Aorta (tissue), 5 donors: ENCODE measurements around the gene KRT83. TPM values are rescaled to one million over a fixed set of nuclear protein-coding genes. Genes with fewer than 3 reads are reported as not detected.
"Not testable (repeated sequence)": the region's sequence is repeated elsewhere in the genome, so short reads cannot be mapped to it uniquely, and the experiment has no call there.

Experiments
- ATAC-seq: fragments of 200-7000 bp; cut with Tn5 transposase; one replicate; pipeline ENCODE4 v1.9.1; 2022; ENCODE audit warnings: moderate library complexity; ENCODE audit not compliant: low FRiP score
- DNase-seq, 2 donors: peaks; one replicate each; pipeline ENCODE4 v3.0.0-alpha.2; 2020
- H3K27ac ChIP-seq, 2 donors: one replicate each; pipeline ENCODE4 v1.5.1; 2013; ENCODE audit warnings: low read length in 2 of 2, mild to moderate bottlenecking in 2 of 2, moderate library complexity in 2 of 2, control low read depth in 1 of 2, inconsistent platforms in 1 of 2, low read depth in 1 of 2
- H3K27me3 ChIP-seq, 2 donors: one replicate each; pipeline ENCODE4 v1.6.1; 2013; ENCODE audit warnings: control low read depth in 1 of 2, low read length in 1 of 2, mild to moderate bottlenecking in 1 of 2, moderate library complexity in 1 of 2; ENCODE audit not compliant: insufficient read depth in 2 of 2, control insufficient read depth in 1 of 2
- H3K36me3 ChIP-seq, 2 donors: one replicate each; pipeline ENCODE4 v1.6.1; 2013; ENCODE audit warnings: control low read depth in 1 of 2, low read length in 1 of 2, mild to moderate bottlenecking in 1 of 2; ENCODE audit not compliant: insufficient read depth in 2 of 2, control insufficient read depth in 1 of 2
- H3K4me1 ChIP-seq, 2 donors: one replicate each; pipeline ENCODE4 v1.6.1; 2013; ENCODE audit warnings: low read length in 2 of 2, control low read depth in 1 of 2, mild to moderate bottlenecking in 1 of 2, moderate library complexity in 1 of 2; ENCODE audit not compliant: insufficient read depth in 2 of 2, control insufficient read depth in 1 of 2
- H3K4me3 ChIP-seq, 2 donors: one replicate each; pipeline ENCODE4 v1.5.1; 2013; ENCODE audit warnings: low read length in 2 of 2, control low read depth in 1 of 2, mild to moderate bottlenecking in 1 of 2
- H3K9me3 ChIP-seq: one replicate; pipeline ENCODE4 v1.6.1; 2013; ENCODE audit warnings: mild to moderate bottlenecking, low read length; ENCODE audit not compliant: control insufficient read depth
- WGBS, 2 donors: extraction: QIAGEN DNeasy Blood & Tissue Kit; methylation state at CpG; one replicate each; pipeline ENCODE4 v1.1.7; 2013; 5-methylcytosine and 5-hydroxymethylcytosine counted together
- intact Hi-C, 2 donors: fragments of 100-400 bp; cut with DNase I; formaldehyde crosslinking; loops; one replicate each; pipeline versions ENCODE4 v1.14.2 to v1.15.0; 2022
- polyA plus RNA-seq, 2 donors: library from polyadenylated mRNA; stranded (reverse); fragments of 200-250 nt; gene quantifications; one replicate each; pipeline ENCODE4 v1.2.3, GENCODE V29; 2013
- total RNA-seq, 2 donors: library from RNA; stranded (reverse); fragmentation: NEBNext Ultra II Directional; extraction: Animal tissue kit (Norgen Biotek cat#: 25700); gene quantifications; one replicate each; pipeline ENCODE4 v1.2.1, GENCODE V29; 2021
- donor health status: healthy with polysubstance abuse.
- donor health status: Bipolar disorder and iron deficiency.
- donor health status: DM: no; HTN: no; CAD: no.
- donor health status: DM: no; HTN: no; CAD: no.
- donor health status: DM: yes; HTN: yes; CAD: no.

KRT83 gene
- total and polyA plus RNA-seq, 4 donors = not detected

DNA sequence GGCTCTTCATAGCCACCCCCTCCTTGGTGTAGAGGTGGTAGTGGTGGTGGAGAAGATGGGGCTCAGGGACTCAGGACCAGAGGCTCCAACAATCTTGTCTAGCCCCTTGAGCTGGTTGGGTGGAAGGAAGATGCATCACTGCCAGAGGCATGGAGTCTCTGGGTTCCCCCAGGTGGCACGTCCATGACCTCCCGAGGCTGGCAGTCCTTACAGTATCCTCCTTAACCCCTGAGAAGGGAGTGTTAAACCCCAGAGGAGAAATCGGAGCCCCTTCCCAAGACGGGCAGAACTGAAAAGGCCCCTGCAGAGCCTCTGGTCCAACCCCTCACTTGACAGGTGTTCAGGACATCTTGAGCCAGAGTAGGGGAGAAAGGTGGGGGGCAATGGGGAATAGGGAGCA lies 9.1 kb downstream of the KRT83 start:
- H3K27ac ChIP-seq = no peak overlapping the region
- H3K4me3 ChIP-seq = no peak overlapping the region
- no peak for ATAC-seq
- no peaks in the 10 kb centered on the region for H3K9me3 ChIP-seq
- DNase-seq = no peak
- H3K4me1 ChIP-seq = no peaks in the 10 kb centered on the region
- intact Hi-C loops = no loop called here
- WGBS, 2 donors = 87 to 93% methylated on average over 4 of the region's 4 CpGs
- H3K27me3 ChIP-seq = no peaks in the 10 kb centered on the region
- no peaks in the 10 kb centered on the region for H3K36me3 ChIP-seq

DNA sequence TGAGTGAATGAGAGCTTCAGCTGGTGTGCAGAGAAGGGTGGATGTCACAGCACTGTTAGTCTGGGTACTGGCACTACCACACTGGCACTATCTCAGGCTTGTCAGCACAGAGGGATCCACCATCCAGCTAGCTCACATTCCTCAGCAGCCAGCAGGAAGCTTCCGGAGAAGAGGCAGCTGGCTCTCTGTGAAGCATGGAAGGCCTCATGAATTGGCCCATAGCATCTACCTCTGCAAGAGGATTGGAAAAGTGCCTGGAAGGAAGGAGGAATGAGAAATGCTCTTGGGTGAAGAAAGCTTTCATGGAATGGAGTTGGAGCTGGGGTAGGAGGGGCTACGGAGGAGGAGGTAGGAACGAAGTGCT lies 9.9 kb downstream of the KRT83 start:
- Histone ChIP-seq H3K36me3 (no peaks in the 10 kb centered on the region), H3K27me3 (no peaks in the 10 kb centered on the region), H3K4me1 (no peaks in the 10 kb centered on the region), H3K27ac (no peak overlapping the region), H3K4me3 (no peak overlapping the region), H3K9me3 (no peaks in the 10 kb centered on the region)
- ATAC-seq (no peak), DNase-seq (peak in 1 of 2 donors; percentile 16)
- WGBS, 2 donors = 85 to 88% methylated on average over 3 of the region's 3 CpGs
- intact Hi-C loops = no loop called here

DNA sequence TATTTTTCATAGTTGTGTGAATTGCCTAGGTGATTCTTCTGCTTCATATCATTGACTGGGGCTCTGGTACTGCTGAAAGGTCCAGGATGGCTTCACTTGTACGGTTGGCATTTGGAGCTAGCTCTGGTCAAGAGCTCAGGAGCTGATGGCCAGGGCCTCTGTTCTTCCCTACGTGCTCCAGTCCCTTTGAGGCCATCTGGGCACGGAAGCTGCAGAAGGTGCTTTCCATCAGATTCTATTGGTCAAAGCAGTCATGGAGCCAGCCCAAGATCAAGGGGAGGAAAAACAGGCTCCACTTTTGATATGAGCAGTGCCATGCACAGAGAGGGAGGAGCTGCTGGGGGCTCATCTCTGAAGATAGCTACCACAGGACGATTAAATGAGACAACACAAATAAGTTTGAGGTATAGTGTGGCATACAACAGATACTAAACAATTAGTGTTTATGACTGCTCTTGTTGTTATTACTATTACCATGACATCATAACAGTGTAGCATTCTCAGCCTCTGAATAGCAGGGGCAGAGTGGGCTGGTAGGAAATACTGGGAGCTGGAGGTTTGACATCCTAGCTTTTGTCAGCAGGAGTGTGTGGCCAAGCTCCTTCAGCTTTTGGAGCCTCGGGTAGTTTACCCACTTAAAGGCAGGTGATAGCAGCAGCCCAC lies 10.4 kb downstream of the KRT83 start:
- Histone ChIP-seq H3K27me3 (no peaks in the 10 kb centered on the region), H3K4me1 (no peaks in the 10 kb centered on the region), H3K4me3 (no peak overlapping the region), H3K9me3 (no peaks in the 10 kb centered on the region), H3K27ac (no peak overlapping the region), H3K36me3 (no peaks in the 10 kb centered on the region)
- peak in 1 of 2 donors; percentile 20 for DNase-seq
- no peak for ATAC-seq
- intact Hi-C loops = no loop called here
- 91% methylated on average over 5 of the region's 5 CpGs for WGBS, 2 donors

DNA sequence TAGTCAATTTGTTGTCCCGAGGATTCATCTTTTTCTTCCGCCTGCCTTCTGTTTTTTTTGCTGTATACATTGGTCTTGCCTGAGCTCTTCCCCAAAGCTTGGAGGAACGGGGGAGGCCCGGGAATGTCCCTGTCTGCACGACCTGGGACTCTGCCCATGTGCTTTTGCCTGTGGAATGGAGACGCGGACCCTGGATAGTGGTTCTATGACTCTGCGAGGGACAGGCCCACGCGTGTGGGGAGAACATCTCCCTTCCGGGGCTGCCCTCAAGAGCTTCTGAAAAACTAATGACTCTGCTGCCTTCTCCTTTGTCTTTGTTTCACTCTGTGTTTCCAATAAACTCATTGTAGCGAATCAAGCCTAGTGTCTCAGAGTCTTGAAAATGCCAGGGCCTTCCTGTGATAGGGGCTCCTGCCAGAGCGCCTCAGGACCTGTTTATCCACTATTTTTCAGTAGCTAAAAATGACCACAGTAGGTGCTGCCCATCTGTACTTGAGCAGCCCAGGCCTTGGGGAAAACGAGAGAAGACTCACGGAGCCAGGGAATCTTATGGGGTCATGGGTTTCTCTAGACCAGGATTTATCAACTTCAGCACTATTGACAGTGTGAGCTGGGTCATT lies 12.3 kb downstream of the KRT83 start:
- intact Hi-C loops = no loop called here
- Histone ChIP-seq H3K27me3 (no peaks in the 10 kb centered on the region), H3K27ac (no peak overlapping the region), H3K36me3 (no peaks in the 10 kb centered on the region), H3K4me3 (no peak overlapping the region), H3K9me3 (no peaks in the 10 kb centered on the region), H3K4me1 (no peaks in the 10 kb centered on the region)
- 58 to 59% methylated on average over 15 of the region's 15 CpGs for WGBS, 2 donors
- ATAC-seq (no peak), DNase-seq (no peak)

DNA sequence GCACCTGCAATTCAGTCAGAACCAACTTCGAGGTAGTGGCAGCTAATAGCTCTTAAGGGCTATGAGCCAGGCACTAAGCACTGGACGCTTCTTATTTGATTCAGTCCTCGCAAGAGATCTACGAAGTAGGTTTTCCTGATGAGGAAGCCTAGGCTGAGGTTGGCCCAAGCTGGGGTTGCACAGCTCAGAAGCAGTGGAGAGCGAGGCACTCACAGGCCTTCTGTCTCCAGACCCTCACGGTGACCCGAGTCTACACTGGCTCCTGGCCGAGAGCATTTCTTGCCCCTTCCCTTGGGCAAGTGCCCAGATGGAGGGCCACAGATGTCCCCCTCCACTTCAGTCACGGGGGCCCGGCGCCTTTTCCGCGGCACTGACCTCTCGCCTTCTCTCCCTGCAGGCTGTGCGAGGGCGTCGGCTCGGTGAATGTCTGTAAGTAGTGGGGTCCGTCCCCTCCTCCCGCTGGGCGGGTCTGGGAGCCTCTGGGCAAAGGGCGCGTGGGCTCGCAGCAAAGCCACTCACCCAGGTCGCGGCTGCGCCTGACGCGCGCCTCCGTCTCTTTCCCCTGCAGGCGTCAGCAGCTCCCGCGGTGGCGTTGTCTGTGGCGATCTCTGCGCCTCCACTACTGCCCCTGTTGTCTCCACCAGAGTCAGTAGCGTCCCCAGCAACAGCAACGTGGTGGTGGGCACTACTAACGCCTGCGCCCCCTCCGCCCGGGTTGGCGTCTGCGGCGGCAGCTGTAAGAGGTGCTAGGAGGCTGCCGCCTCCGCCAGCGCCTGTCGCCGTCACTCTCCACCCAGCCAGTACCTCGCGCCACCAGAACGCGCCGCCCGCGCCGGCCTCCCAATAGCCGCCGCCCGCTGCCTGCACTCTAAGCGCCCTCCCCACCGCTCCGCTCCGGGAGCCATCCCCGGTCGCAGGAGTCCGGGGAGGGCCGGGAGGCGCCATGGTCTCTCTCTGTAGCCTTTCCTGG lies 13.1 kb downstream of the KRT83 start:
- Histone ChIP-seq H3K4me3 (peak overlapping the region in 1 of 2 donors; percentile 11), H3K36me3 (no peaks in the 10 kb centered on the region), H3K4me1 (no peaks in the 10 kb centered on the region), H3K27ac (no peak overlapping the region), H3K27me3 (no peaks in the 10 kb centered on the region), H3K9me3 (no peaks in the 10 kb centered on the region)
- ATAC-seq (peak; percentile 84), DNase-seq (peak; percentile 79 to 92)
- WGBS, 2 donors = 9% methylated on average over 59 to 71 of the region's 71 CpGs
- intact Hi-C loops = no loop called here

DNA sequence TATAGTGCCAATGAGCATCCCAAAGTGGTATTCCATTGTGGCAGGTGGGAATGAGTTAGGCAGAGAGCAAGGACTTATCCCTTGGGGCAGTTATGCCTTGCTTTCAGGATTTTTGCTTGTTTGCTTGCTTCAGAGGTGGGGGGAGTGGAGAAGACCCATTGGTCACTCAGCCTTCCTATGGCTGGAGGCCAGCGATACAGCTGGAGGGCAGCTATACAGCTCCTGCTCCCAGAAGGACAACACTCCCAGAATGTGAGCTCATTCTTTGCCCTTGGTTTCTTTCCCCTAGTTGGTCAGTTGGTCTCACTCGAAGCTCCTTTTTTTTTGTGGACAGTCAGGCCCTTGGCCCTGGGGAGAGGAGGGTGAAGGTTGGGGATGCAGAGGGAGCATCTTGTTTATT lies 14.5 kb downstream of the KRT83 start:
- 96 to 97% methylated on average over 2 of the region's 2 CpGs for WGBS, 2 donors
- no peaks in the 10 kb centered on the region for H3K4me1 ChIP-seq
- no peaks in the 10 kb centered on the region for H3K9me3 ChIP-seq
- intact Hi-C loops = no loop called here
- no peaks in the 10 kb centered on the region for H3K36me3 ChIP-seq
- no peak overlapping the region for H3K4me3 ChIP-seq
- ATAC-seq (no peak), DNase-seq (peak in 1 of 2 donors; percentile 21)
- H3K27ac ChIP-seq = no peak overlapping the region
- no peaks in the 10 kb centered on the region for H3K27me3 ChIP-seq

DNA sequence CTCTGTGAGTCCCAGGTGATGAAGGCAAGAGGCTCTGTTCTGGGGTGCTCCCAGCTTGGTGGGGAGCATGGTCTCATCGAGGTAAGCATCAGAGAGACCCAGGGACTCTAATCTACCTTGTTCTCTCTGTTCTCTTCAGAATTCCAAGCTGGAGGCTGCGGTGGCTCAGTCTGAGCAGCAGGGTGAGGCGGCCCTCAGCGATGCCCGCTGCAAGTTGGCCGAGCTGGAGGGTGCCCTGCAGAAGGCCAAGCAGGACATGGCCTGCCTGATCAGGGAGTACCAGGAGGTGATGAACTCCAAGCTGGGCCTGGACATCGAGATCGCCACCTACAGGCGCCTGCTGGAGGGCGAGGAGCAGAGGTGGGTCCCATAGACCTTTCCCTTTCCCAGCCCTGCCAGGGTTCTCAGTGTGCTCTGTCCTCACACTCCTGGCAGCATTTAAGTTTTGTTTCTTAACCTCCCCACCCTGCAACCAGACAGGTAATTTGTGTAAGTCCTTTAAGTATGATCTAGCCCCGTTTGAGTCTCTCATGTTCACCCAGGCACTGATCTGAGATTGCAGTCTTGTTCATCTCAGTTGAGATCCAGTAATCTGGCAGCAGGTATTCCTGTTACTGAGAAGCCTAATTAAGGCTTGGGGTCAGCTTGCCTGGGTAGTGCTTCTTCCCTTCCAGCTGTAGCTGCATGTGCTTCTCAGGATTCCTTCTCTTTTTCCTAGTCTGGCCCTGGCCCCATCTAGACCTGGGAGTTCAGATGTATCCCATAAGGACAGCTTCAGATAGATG lies 15.1 kb downstream of the KRT83 start:
- DNase-seq (peak in 1 of 2 donors; percentile 40), ATAC-seq (no peak)
- no peaks in the 10 kb centered on the region for H3K4me1 ChIP-seq
- no peak overlapping the region for H3K27ac ChIP-seq
- no peaks in the 10 kb centered on the region for H3K36me3 ChIP-seq
- H3K4me3 ChIP-seq = no peak overlapping the region
- 89% methylated on average over 10 to 11 of the region's 11 CpGs for whole genome bisulfite sequencing, 2 donors
- H3K9me3 ChIP-seq = no peaks in the 10 kb centered on the region
- no peaks in the 10 kb centered on the region for H3K27me3 ChIP-seq
- intact Hi-C loops = no loop called here

DNA sequence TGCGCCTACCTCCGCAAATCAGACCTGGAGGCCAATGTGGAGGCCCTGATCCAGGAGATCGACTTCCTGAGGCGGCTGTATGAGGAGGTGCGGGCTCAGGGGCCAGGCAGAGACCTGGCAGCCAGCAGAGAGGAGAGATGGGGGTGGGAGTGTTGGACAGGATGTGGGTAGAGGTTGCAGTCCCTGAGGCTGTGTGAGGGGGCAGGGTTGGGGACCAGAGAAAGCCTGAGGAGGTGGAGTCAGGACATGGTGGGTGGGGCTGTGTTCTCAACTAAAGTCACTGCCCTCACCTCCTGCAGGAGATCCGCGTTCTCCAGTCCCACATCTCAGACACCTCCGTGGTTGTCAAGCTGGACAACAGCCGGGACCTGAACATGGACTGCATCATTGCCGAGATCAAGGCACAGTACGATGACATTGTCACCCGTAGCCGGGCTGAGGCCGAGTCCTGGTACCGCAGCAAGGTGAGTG lies 16.2 kb downstream of the KRT83 start:
- H3K4me1 ChIP-seq, H3K27me3 ChIP-seq, H3K36me3 ChIP-seq, ATAC-seq, H3K4me3 ChIP-seq, intact Hi-C loops, H3K27ac ChIP-seq, H3K9me3 ChIP-seq: not testable (repeated sequence)
- 91 to 93% methylated on average over 15 of the region's 15 CpGs for WGBS, 2 donors
- DNase-seq = peak in 1 of 2 donors; percentile 51
